A549 (cell line): ENCODE measurements around the gene POC1A. TPM values are rescaled to one million over a fixed set of nuclear protein-coding genes. Genes with fewer than 3 reads are reported as not detected.

Experiments
- ATAC-seq, 2 experiments: fragments of 200-7000 bp in 1 of 2; fragments of >200 bp in 1 of 2; cut with Nextera tagmentation in 1 of 2; cut with Tn5 transposase in 1 of 2; 3 replicates each; pipeline versions ENCODE4 v1.8.0 to v1.9.1; 2018 to 2020; ENCODE audit warnings: mild to moderate bottlenecking in 1 of 2, moderate library complexity in 1 of 2
- CTCF ChIA-PET: fragments of 300-600 bp; sonication (Branson Sonifier 250); formaldehyde crosslinking; extraction: SDS; loops from one replicate; lab custom pipeline; 2021; ENCODE audit warnings: antibody characterized with exemption, inconsistent platforms; lab: Yijun Ruan, JAX
- POLR2A ChIA-PET: fragments of 350-600 bp; formaldehyde crosslinking; extraction: SDS; loops from one replicate; lab custom pipeline; 2021; ENCODE audit warnings: antibody characterized with exemption, inconsistent platforms; lab: Yijun Ruan, JAX
- DNase-seq, 2 experiments: peaks; one replicate each; pipeline versions ENCODE4 v3.0.0 to v3.0.0-alpha.2; 2011 to 2016; ENCODE audit warnings: low read depth in 1 of 2, low spot score in 1 of 2
- FAIRE-seq: peaks from 2 replicates; lab custom pipeline; 2011; peaks lifted over from hg19 to GRCh38; lab: Jason Lieb, UNC
- H3K27ac ChIP-seq, 2 experiments: fragments of >200 bp; sonication (Bioruptor Twin); formaldehyde crosslinking; 3 replicates each; pipeline ENCODE4 v1.5.1; 2016 to 2017
- H3K4me1 ChIP-seq: fragments of >200 bp; sonication (Bioruptor Twin); formaldehyde crosslinking; 3 replicates; pipeline ENCODE4 v1.6.1; 2016
- H3K4me2 ChIP-seq: fragments of >200 bp; sonication (Bioruptor Twin); formaldehyde crosslinking; 3 replicates; pipeline ENCODE4 v1.6.1; 2016
- H3K4me3 ChIP-seq: fragments of >200 bp; sonication (Bioruptor Twin); formaldehyde crosslinking; 3 replicates; pipeline ENCODE4 v1.5.1; 2016
- H3K9me3 ChIP-seq: fragments of >200 bp; sonication (Bioruptor Twin); formaldehyde crosslinking; 3 replicates; pipeline ENCODE4 v1.6.1; 2016
- ATOH8 ChIP-seq: fragments of 250-450 bp; sonication (Bioruptor Pico); IDR thresholded peaks from 2 replicates; pipeline ENCODE4 v1.5.0; 2020; ENCODE audit warnings: low read depth, mild to moderate bottlenecking, moderate library complexity
- BHLHE40 ChIP-seq: IDR thresholded peaks from 2 replicates; pipeline ENCODE4 v1.6.1; 2012; ENCODE audit warnings: low read depth, low read length, inconsistent platforms
- CBX2 ChIP-seq: fragments of 200-600 bp; sonication (generic); IDR thresholded peaks from 2 replicates; pipeline ENCODE4 v1.6.1; 2016; ENCODE audit warnings: low read depth, mild to moderate bottlenecking, borderline replicate concordance
- CTCF ChIP-seq: fragments of >200 bp; sonication (Bioruptor Twin); formaldehyde crosslinking; IDR thresholded peaks from 3 replicates; pipeline ENCODE4 v1.5.1; 2016
- EHF ChIP-seq: fragments of 250-450 bp; sonication (Bioruptor Pico); IDR thresholded peaks from 2 replicates; pipeline ENCODE4 v1.5.0; 2020; ENCODE audit warnings: mild to moderate bottlenecking
- FOSB ChIP-seq: fragments of 250-450 bp; sonication (Bioruptor Pico); IDR thresholded peaks from 2 replicates; pipeline ENCODE4 v1.5.0; 2020; ENCODE audit warnings: mild to moderate bottlenecking, moderate library complexity
- HMGXB4 ChIP-seq: fragments of 250-450 bp; sonication (Bioruptor Pico); IDR thresholded peaks from 2 replicates; pipeline ENCODE4 v1.5.0; 2021; ENCODE audit warnings: mild to moderate bottlenecking, moderate library complexity, borderline replicate concordance
- JUN ChIP-seq, 2 experiments: fragments of >200 bp; sonication (Bioruptor Twin); formaldehyde crosslinking; IDR thresholded peaks; 2 replicates in 1 of 2; 3 replicates in 1 of 2; pipeline ENCODE4 v1.6.1; 2016 to 2017
- JUNB ChIP-seq: fragments of >200 bp; sonication (Bioruptor Twin); formaldehyde crosslinking; IDR thresholded peaks from 2 replicates; pipeline ENCODE4 v1.6.1; 2016
- KDM5A ChIP-seq: fragments of 200-600 bp; sonication (generic); IDR thresholded peaks from 2 replicates; pipeline ENCODE4 v1.6.1; 2016; ENCODE audit warnings: antibody characterized with exemption, mild to moderate bottlenecking
- MAZ ChIP-seq: fragments of 150-350 bp; IDR thresholded peaks from 2 replicates; pipeline ENCODE4 v1.6.1; 2014; ENCODE audit warnings: antibody characterized with exemption, low read depth, low read length, borderline replicate concordance
- MYC ChIP-seq: IDR thresholded peaks from 2 replicates; pipeline ENCODE4 v1.6.1; 2012; ENCODE audit warnings: mild to moderate bottlenecking, inconsistent platforms, low read length, improper control_type of control experiment, borderline replicate concordance
- NR3C1 ChIP-seq: fragments of >200 bp; sonication (Bioruptor Twin); formaldehyde crosslinking; IDR thresholded peaks from 3 replicates; pipeline ENCODE4 v1.6.1; 2017
- SMC3 ChIP-seq: fragments of >200 bp; sonication (Bioruptor Twin); formaldehyde crosslinking; IDR thresholded peaks from 3 replicates; pipeline ENCODE4 v1.6.1; 2018; ENCODE audit warnings: inconsistent platforms
- SREBF2 ChIP-seq: fragments of 450-650 bp; IDR thresholded peaks from 2 replicates; pipeline ENCODE4 v1.6.1; 2014; ENCODE audit warnings: mild to moderate bottlenecking, moderate library complexity
- TFCP2L1 ChIP-seq: fragments of 250-450 bp; sonication (Bioruptor Pico); IDR thresholded peaks from 2 replicates; pipeline ENCODE4 v1.5.0; 2021; ENCODE audit warnings: mild to moderate bottlenecking
- USF2 ChIP-seq: fragments of 450-650 bp; IDR thresholded peaks from 2 replicates; pipeline ENCODE4 v1.6.1; 2014; ENCODE audit warnings: antibody characterized with exemption
- ZNF302 ChIP-seq: fragments of 250-450 bp; sonication (Bioruptor Pico); IDR thresholded peaks from 2 replicates; pipeline ENCODE4 v1.9.0; 2021; ENCODE audit warnings: inconsistent platforms, mild to moderate bottlenecking, moderate library complexity
- ZSCAN20 ChIP-seq: fragments of 250-450 bp; sonication (Bioruptor Pico); IDR thresholded peaks from 2 replicates; pipeline ENCODE4 v1.8.0; 2022; ENCODE audit warnings: mild to moderate bottlenecking, moderate library complexity
- WGBS: methylation state at CpG from one replicate; pipeline ENCODE4 v1.1.6; 2017; ENCODE audit errors: missing lambda C conversion rate; 5-methylcytosine and 5-hydroxymethylcytosine counted together
- polyA plus RNA-seq, 4 experiments: library from polyadenylated mRNA; depleted of rRNA in 3 of 4; stranded (reverse); fragments of >200 nt; fragmentation: RNase III in 1 of 4; extraction: RNeasy Plus Mini Kit Qiagen cat#74134 plus additional on column Dnase treatment in 1 of 4; gene quantifications; 2 replicates in 3 of 4; 3 replicates in 1 of 4; pipeline ENCODE4 v1.2.3, GENCODE V29; 2011 to 2017
- TF ChIP-seq, protein P1 (sequence below): IDR thresholded peaks from 2 replicates; pipeline ENCODE4 v1.6.1; 2012
- TF ChIP-seq, protein P2 (sequence below): IDR thresholded peaks from 2 replicates; pipeline ENCODE4 v1.6.1; 2012
- TF ChIP-seq, protein P3 (sequence below): fragments of >200 bp; sonication (Bioruptor Twin); formaldehyde crosslinking; IDR thresholded peaks from 3 replicates; pipeline ENCODE4 v1.6.1; 2016
- TF ChIP-seq, protein P4 (sequence below): fragments of 200-600 bp; sonication (generic); IDR thresholded peaks from 2 replicates; pipeline ENCODE4 v1.6.1; 2016; ENCODE audit warnings: antibody characterized with exemption, mild to moderate bottlenecking, moderate library complexity

POC1A gene
- polyA plus RNA-seq, 2 of the 4 experiments (the other 2 are of a cell fraction), result 9.4 to 14.1 TPM

DNA sequence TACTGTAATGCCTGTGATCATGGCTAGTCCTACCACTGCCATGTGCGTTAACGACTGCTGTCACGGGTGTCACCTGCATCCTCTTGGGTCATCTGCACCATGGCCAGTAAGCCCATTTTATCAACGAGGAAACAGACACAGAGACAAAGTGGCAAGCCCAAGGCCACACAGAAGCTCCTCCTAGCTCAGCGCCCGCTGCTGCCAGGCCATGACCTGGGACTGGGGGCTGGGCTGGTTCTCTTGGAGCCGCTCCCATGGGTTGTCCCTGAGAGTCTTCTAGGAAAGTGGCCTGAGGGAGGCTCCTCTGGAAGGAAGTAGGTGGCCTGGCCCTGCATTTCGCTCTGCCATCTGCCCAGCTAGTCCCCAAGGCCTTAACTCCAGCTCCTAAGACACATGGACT is 102.8 kb downstream of the POC1A start:
- H3K4me3 ChIP-seq, result no peak overlapping the region
- H3K4me1 ChIP-seq, result peaks cover 38% of the 10 kb centered on the region
- CTCF ChIA-PET, result interaction anchor here (1.1 to 3.9 kb wide), 11 partner anchors 7 to 93 kb away, joined by 3 to 18 read pairs (median 9); no protein-coding TSS in a partner anchor
- no peak for TF ChIP-seq ZSCAN20 (CRISPR knock-in tag)
- TF ChIP-seq EHF (CRISPR knock-in tag), result no peak
- no peak for TF ChIP-seq CTCF
- TF ChIP-seq, protein P1, sequence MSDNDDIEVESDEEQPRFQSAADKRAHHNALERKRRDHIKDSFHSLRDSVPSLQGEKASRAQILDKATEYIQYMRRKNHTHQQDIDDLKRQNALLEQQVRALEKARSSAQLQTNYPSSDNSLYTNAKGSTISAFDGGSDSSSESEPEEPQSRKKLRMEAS, result no peak
- no peak for TF ChIP-seq SMC3
- no peak for TF ChIP-seq JUN (IDR thresholded peaks at IDR 0.05)
- TF ChIP-seq USF2, result no peak
- TF ChIP-seq ZNF302 (CRISPR knock-in tag), result no peak
- TF ChIP-seq, protein P2, sequence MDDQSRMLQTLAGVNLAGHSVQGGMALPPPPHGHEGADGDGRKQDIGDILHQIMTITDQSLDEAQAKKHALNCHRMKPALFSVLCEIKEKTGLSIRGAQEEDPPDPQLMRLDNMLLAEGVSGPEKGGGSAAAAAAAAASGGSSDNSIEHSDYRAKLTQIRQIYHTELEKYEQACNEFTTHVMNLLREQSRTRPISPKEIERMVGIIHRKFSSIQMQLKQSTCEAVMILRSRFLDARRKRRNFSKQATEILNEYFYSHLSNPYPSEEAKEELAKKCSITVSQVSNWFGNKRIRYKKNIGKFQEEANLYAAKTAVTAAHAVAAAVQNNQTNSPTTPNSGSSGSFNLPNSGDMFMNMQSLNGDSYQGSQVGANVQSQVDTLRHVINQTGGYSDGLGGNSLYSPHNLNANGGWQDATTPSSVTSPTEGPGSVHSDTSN, result no peak
- TF ChIP-seq, protein P3, sequence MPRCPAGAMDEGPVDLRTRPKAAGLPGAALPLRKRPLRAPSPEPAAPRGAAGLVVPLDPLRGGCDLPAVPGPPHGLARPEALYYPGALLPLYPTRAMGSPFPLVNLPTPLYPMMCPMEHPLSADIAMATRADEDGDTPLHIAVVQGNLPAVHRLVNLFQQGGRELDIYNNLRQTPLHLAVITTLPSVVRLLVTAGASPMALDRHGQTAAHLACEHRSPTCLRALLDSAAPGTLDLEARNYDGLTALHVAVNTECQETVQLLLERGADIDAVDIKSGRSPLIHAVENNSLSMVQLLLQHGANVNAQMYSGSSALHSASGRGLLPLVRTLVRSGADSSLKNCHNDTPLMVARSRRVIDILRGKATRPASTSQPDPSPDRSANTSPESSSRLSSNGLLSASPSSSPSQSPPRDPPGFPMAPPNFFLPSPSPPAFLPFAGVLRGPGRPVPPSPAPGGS, result no peak
- no peak for TF ChIP-seq KDM5A
- no peak for TF ChIP-seq SREBF2
- no peak for TF ChIP-seq JUNB
- no peak for TF ChIP-seq MAZ
- TF ChIP-seq FOSB, result no peak
- TF ChIP-seq TFCP2L1, result no peak
- TF ChIP-seq, all 56 proteins: peak for 0
- POLR2A ChIA-PET, result no interaction called here
- FAIRE-seq (no peak), DNase-seq (no peak), ATAC-seq (no peak)
- WGBS, result 91% methylated on average over 8 of the region's 8 CpGs
- Histone ChIP-seq H3K9me3 (no peaks in the 10 kb centered on the region), H3K27ac (no peak overlapping the region), H3K4me2 (no peak overlapping the region)

- H3K4me1 ChIP-seq, result peaks cover 47% of the 10 kb centered on the region
- WGBS, result 92% methylated on average over 12 of the region's 21 CpGs
- no peak overlapping the region for H3K4me2 ChIP-seq
- H3K27ac ChIP-seq, result no peak overlapping the region
- ChIA-PET CTCF (interaction anchor here (1.0 to 1.4 kb wide), 2 partner anchors 59 to 94 kb away, joined by 3 to 4 read pairs; no protein-coding TSS in a partner anchor), POLR2A (interaction anchor here (0.6 kb wide), 2 partner anchors 10 to 1855 kb away, joined by 3 to 4 read pairs; no protein-coding TSS in a partner anchor)
- ATAC-seq (no peak), FAIRE-seq (no peak), DNase-seq (no peak)
- H3K4me3 ChIP-seq, result no peak overlapping the region
- H3K9me3 ChIP-seq, result no peaks in the 10 kb centered on the region
- TF ChIP-seq CBX2 (no peak), NR3C1 (no peak), MAZ (no peak), BHLHE40 (no peak), ATOH8 (CRISPR knock-in tag) (no peak), MYC (no peak), KDM5A (no peak), HMGXB4 (CRISPR knock-in tag) (no peak)
- TF ChIP-seq, protein P3, result no peak
- TF ChIP-seq, protein P4, sequence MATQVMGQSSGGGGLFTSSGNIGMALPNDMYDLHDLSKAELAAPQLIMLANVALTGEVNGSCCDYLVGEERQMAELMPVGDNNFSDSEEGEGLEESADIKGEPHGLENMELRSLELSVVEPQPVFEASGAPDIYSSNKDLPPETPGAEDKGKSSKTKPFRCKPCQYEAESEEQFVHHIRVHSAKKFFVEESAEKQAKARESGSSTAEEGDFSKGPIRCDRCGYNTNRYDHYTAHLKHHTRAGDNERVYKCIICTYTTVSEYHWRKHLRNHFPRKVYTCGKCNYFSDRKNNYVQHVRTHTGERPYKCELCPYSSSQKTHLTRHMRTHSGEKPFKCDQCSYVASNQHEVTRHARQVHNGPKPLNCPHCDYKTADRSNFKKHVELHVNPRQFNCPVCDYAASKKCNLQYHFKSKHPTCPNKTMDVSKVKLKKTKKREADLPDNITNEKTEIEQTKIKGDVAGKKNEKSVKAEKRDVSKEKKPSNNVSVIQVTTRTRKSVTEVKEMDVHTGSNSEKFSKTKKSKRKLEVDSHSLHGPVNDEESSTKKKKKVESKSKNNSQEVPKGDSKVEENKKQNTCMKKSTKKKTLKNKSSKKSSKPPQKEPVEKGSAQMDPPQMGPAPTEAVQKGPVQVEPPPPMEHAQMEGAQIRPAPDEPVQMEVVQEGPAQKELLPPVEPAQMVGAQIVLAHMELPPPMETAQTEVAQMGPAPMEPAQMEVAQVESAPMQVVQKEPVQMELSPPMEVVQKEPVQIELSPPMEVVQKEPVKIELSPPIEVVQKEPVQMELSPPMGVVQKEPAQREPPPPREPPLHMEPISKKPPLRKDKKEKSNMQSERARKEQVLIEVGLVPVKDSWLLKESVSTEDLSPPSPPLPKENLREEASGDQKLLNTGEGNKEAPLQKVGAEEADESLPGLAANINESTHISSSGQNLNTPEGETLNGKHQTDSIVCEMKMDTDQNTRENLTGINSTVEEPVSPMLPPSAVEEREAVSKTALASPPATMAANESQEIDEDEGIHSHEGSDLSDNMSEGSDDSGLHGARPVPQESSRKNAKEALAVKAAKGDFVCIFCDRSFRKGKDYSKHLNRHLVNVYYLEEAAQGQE, result no peak
Measured at GRCh38 chr3:52050571-52050970, 103.7 kb downstream of the POC1A start.
